Brain microvascular endothelial cell (primary cell): ENCODE data around the gene KIAA1328.

Source experiments
- DNase-seq: peaks from one replicate; pipeline ENCODE4 v3.0.0-alpha.2; 2020
- H3K27ac ChIP-seq: fragments of 250-450 bp; sonication (Bioruptor Pico); 2 replicates; pipeline ENCODE4 v1.5.1; 2020; ENCODE audit warnings: mild to moderate bottlenecking, moderate library complexity
- H3K27me3 ChIP-seq: fragments of 250-450 bp; sonication (Bioruptor Pico); replicated peaks from 2 replicates; pipeline ENCODE4 v1.5.1; 2020; ENCODE audit warnings: mild to moderate bottlenecking
- H3K36me3 ChIP-seq: fragments of 250-450 bp; sonication (Bioruptor Pico); replicated peaks from 2 replicates; pipeline ENCODE4 v1.5.1; 2020; ENCODE audit warnings: mild to moderate bottlenecking
- H3K4me3 ChIP-seq: 2 replicates; pipeline ENCODE4 v1.5.1; 2011; ENCODE audit warnings: low read depth, mild to moderate bottlenecking, control low read depth, low read length, moderate library complexity
- CTCF ChIP-seq: IDR thresholded peaks from 2 replicates; pipeline ENCODE4 v1.5.1; 2011; ENCODE audit warnings: low read depth, mild to moderate bottlenecking, moderate library complexity, low read length, control low read depth, inconsistent platforms; ENCODE audit errors: missing control alignments
- in situ Hi-C: cut with HindIII; loops from 2 replicates; pipeline ENCODE4 v1.10.0; 2017; ENCODE audit warnings: low sequenced_read_pairs, low pct_ligation_motif_present

KIAA1328 gene

GRCh38 chr18:37175727-37176620 is 347.0 kb downstream of the KIAA1328 start:
- Histone ChIP-seq H3K4me3 (no peak overlapping the region), H3K27me3 (no peaks in the 10 kb centered on the region), H3K36me3 (no peaks in the 10 kb centered on the region), H3K27ac (no peak overlapping the region)
- in situ Hi-C loops = no loop called here
- no peak for DNase-seq
- TF ChIP-seq CTCF = no peak

- H3K27ac ChIP-seq = no peak overlapping the region
- no peak overlapping the region for H3K4me3 ChIP-seq
- no peaks in the 10 kb centered on the region for H3K36me3 ChIP-seq
- in situ Hi-C loops = no loop called here
- TF ChIP-seq CTCF = no peak
- no peaks in the 10 kb centered on the region for H3K27me3 ChIP-seq
- DNase-seq = no peak
These were observed 347.7 kb downstream of the KIAA1328 start for GRCh38 chr18:37176621-37176934.

- DNase-seq = no peak
- no peaks in the 10 kb centered on the region for H3K27me3 ChIP-seq
- TF ChIP-seq CTCF = no peak
- in situ Hi-C loops = no loop called here
- H3K27ac ChIP-seq = no peak overlapping the region
- no peaks in the 10 kb centered on the region for H3K36me3 ChIP-seq
- no peak overlapping the region for H3K4me3 ChIP-seq
These were observed 350.5 kb downstream of the KIAA1328 start for GRCh38 chr18:37179384-37179783.

GRCh38 chr18:37180086-37180485 is 351.2 kb downstream of the KIAA1328 start:
- no peak for DNase-seq
- Histone ChIP-seq H3K36me3 (no peaks in the 10 kb centered on the region), H3K27me3 (no peaks in the 10 kb centered on the region), H3K27ac (no peak overlapping the region), H3K4me3 (no peak overlapping the region)
- no peak for TF ChIP-seq CTCF
- in situ Hi-C loops = no loop called here

GRCh38 chr18:37182340-37183135 is 353.6 kb downstream of the KIAA1328 start:
- no peak for TF ChIP-seq CTCF
- Histone ChIP-seq H3K4me3 (no peak overlapping the region), H3K27me3 (no peaks in the 10 kb centered on the region), H3K27ac (no peak overlapping the region), H3K36me3 (no peaks in the 10 kb centered on the region)
- in situ Hi-C loops = no loop called here
- DNase-seq = no peak
